ENCODE results near the gene MT1M.
A peak's percentile ranks its signal among the peaks of the same experiment; 100 is the strongest.

Gene MT1M

GRCh38 chr16:56625943-56626654 is 6.4 kb upstream of the MT1M start:
- no peak for DNase-seq (ENCODE audit: extremely low read depth in 1 of 2, low read depth in 1 of 2)

DNA sequence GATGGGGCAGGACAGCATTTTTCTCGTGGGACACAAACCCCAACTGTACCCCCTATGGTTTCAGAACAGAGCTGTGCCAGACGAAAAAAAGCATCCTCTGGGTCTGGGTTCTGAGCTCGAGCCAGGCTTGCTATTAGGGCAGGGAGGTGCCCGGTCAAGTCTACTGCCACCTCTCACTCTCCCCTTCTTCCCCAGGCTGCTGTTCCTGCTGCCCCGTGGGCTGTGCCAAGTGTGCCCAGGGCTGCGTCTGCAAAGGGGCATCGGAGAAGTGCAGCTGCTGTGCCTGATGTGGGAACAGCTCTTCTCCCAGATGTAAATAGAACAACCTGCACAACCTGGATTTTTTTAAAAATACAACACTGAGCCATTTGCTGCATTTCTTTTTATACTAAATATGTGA is 5.8 kb upstream of the MT1M start:
- no peak for DNase-seq (ENCODE audit: extremely low read depth in 1 of 2, low read depth in 1 of 2)

DNA sequence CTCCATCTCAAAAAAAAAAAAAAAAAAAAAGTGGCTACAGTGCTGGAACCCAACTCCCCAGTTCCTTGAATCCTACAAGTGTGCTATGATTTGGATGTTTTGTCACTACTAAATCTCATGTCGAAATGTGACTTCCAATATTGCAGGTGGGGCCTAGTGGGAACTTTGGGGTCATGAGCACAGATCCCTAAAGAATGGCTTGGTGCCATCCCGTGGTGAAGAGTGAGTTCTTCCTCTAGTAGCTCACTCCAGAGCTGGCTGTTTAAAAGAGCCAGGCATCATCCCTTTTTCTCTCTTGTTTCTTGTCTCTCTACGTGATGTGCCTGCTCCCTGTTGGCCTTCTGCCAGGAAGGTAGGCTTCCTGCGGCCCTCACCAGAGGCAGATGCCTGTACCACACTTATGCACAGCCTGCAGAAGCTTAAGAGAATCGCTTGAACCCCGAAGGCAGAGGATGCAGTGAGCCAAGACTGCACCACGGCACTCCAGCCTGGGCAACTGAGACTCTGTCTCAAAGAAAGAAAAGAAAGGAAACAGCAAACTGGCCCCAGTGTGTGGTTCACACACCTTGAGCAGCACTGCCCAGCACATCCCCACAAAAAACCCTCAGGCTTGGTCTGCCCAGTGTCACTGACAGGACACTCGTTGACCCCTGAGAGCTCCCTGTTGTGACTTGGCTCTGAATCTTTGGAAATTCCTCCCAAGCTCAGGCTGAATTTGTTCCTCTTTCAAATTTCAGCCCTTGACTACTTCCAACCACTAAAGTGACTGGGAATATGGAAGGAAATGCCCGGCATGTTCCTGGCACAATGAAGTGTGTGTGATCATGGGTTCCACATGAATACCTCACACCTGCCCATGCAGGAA is 3.7 kb upstream of the MT1M start:
- DNase-seq (ENCODE audit: extremely low read depth in 1 of 2, low read depth in 1 of 2) = no peak

- no peak for DNase-seq (ENCODE audit: extremely low read depth in 1 of 2, low read depth in 1 of 2)
These were observed 2.9 kb upstream of the MT1M start for GRCh38 chr16:56629531-56629930.

DNA sequence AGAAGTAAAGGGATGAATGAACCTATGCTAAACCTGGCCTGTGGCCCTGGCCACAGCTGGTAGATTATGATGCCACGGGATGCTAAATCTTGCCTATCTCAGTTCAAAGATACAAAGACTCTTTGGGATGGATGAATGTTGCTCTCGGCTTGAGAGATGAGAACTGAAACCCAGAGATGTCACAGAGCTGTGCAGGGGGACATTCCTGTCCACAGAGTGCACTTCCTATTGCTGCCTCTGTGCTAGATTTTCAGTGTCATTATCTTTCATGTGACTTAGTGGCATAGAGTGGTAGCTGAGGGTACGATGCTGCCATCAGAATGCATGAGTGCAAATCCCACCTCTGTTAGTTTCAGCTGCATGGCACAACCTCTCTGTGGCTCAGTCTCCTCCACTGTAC is 2.3 kb upstream of the MT1M start:
- DNase-seq (ENCODE audit: extremely low read depth in 1 of 2, low read depth in 1 of 2) = no peak

DNA sequence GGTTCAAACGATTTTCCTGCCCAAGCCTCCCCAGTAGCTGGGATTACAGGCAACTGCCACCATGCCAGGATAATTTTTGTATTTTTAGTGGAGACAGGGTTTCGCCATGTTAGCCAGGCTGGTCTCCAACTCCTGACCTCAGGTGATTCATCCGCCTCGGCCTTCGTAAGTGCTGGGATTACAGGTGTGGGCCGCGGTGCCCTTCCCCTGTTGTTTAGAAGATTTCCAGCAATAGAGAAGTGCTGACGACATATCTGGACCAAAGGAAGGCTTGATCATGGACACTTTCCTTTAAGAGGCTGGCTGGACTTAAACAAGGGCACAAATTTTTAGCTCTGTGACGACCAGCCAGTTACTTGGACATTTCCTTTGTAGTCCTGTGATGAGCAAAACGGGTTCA is 1.3 kb upstream of the MT1M start:
- DNase-seq (ENCODE audit: extremely low read depth in 1 of 2, low read depth in 1 of 2) = no peak

GRCh38 chr16:56631832-56632155 is 665 bp upstream of the MT1M start:
- no peak for DNase-seq (ENCODE audit: extremely low read depth in 1 of 2, low read depth in 1 of 2)

- no peak for DNase-seq (ENCODE audit: extremely low read depth in 1 of 2, low read depth in 1 of 2)
These were observed 448 bp downstream of the MT1M start for GRCh38 chr16:56632848-56633365.

- DNase-seq (ENCODE audit: extremely low read depth in 1 of 2, low read depth in 1 of 2) = no peak
These were observed 1.1 kb downstream of the MT1M start for GRCh38 chr16:56633535-56633934.

- DNase-seq (ENCODE audit: extremely low read depth in 1 of 2, low read depth in 1 of 2) = no peak
These were observed 2.4 kb downstream of the MT1M start for GRCh38 chr16:56634715-56635440.

DNA sequence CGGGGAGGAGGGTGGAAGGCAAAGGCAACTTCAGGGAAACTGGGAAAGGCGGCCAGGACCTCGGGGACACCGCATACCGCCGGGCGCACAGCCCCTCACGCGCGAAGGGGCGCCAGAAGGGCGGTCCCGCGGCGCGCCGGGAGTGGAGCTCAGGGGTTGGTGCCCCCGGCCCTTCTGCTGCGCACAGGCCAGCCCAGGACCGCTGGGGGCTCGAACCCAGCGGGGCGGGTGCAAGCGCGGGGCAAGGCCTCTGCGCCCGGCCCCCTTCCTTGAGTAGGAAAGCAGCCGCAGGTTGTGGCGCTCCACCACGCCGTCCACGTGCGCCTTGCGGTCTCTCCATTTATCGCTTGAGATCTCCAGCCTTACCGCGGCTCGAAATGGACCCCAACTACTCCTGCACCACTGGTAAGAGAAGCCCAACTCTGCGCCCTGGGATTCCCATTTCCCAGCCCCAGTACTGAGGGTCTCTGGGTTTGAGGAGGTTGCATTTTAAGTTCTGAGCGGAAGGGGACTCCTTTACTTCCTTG is 3.0 kb downstream of the MT1M start:
- no peak for DNase-seq (ENCODE audit: extremely low read depth in 1 of 2, low read depth in 1 of 2)

DNA sequence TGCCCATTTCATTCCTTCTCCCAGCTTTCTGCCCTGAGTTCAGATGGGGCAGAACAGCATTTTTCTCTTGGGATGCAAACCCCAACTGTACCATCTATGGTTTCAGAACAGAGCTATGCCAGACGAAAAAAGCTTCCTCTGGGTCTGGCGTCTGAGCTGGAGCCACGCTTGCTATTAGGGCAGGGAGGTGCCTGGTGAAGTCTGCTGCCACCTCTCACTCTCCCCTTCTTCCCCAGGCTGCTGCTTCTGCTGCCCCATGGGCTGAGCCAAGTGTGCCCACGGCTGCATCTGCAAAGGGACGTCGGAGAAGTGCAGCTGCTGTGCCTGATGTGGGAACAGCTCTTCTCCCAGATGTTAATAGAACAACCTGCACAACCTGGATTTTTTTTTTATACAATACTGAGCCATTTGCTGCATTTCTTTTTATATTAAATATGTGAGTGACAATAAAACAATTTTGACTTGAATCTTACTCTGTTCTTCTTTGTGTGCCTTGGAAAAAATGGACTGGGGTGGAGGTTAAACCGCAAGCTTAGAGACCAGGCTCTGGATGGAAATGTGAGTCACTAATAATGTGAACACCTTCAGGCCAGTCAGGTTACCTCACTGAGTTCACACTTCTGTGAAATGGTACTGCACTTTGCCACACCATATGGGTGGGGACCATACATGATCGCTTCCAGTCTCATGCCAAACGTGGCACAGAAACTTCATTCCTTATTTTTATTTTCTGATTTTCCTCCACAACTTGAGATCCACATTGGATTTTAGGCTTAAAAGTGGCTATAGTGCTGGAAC is 4.4 kb downstream of the MT1M start:
- no peak for DNase-seq (ENCODE audit: extremely low read depth in 1 of 2, low read depth in 1 of 2)

- DNase-seq (ENCODE audit: extremely low read depth in 1 of 2, low read depth in 1 of 2) = no peak
These were observed 5.6 kb downstream of the MT1M start, which contains the start of gene MT1A for GRCh38 chr16:56637814-56638750. MT1A (plus strand) TSS chr16:56638666; CDS start chr16:56638739, 73 bp downstream.

GRCh38 chr16:56639045-56639444 is 6.6 kb downstream of the MT1M start:
- no peak for DNase-seq (ENCODE audit: extremely low read depth in 1 of 2, low read depth in 1 of 2)

- DNase-seq (ENCODE audit: extremely low read depth in 1 of 2, low read depth in 1 of 2) = no peak
These were observed 7.6 kb downstream of the MT1M start for GRCh38 chr16:56640076-56640475.

DNA sequence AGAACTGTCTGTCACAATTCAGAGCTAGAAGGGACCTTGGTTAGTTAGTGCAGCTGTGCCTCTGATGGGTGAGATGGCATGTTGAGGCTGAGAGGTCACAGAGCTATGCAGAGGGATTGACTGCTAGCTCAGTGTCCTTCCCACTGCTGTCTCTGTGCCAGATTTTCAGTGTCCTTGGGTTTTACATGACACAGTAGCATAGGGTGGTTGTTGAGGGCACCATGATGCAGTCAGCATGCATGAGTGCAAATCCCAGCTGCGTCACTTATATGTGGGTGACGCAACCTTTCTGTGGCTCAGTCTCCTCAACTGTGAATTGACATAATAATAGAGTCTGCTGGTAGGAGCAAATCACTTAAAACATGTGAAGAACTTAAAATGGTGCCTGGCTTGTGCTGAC is 8.7 kb downstream of the MT1M start:
- no peak for DNase-seq (ENCODE audit: extremely low read depth in 1 of 2, low read depth in 1 of 2)

GRCh38 chr16:56643080-56643778 is 10.8 kb downstream of the MT1M start:
- DNase-seq (ENCODE audit: extremely low read depth in 1 of 2, low read depth in 1 of 2) = peak; percentile 68 to 75

DNA sequence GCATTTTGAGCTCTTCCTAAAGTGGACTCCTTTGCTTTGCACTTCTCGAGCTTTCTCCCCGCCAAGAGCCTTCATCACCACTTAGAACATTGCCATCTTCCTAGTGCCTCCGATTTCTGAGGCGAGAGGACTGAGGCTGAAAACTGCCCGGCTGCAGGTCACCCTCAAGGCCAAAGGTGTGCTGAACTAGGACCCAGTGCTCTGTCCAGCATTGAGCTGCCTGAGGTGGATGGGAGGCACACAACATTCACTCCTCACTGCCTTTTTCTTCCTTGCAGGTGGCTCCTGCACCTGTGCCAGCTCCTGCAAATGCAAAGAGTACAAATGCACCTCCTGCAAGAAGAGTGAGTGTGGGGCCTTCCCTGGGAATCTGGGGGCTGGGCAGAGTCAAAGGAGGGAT is 11.4 kb downstream of the MT1M start:
- DNase-seq (ENCODE audit: extremely low read depth in 1 of 2, low read depth in 1 of 2) = no peak

DNA sequence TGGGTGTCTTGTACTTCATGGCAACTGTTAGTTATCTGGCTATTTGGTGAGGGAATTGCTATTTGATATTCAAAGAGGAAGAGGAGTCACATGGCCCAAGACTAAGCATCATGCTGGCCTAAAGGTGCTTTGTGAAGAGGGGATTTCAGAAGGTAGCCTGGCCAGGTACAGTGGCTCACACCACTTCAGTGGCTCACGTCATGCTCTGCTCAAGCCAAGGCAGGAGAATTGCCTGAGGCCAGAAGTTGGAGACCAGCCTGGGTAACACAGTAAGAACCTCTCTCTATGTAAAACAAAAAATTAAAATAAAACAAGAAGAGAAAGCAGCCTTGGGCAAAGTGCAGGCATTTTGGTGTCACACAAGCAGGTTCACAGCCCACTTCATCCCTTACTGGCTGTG is 12.9 kb downstream of the MT1M start:
- DNase-seq (ENCODE audit: extremely low read depth in 1 of 2, low read depth in 1 of 2) = no peak

Data from stimulated activated CD8-positive, alpha-beta memory T cell treated with anti-CD3 and anti-CD28 coated beads, Interleukin-7, amount 100 ng/mL, for 48 hours (primary cell).